ENCODE measurements around the gene PDXK.

DNA sequence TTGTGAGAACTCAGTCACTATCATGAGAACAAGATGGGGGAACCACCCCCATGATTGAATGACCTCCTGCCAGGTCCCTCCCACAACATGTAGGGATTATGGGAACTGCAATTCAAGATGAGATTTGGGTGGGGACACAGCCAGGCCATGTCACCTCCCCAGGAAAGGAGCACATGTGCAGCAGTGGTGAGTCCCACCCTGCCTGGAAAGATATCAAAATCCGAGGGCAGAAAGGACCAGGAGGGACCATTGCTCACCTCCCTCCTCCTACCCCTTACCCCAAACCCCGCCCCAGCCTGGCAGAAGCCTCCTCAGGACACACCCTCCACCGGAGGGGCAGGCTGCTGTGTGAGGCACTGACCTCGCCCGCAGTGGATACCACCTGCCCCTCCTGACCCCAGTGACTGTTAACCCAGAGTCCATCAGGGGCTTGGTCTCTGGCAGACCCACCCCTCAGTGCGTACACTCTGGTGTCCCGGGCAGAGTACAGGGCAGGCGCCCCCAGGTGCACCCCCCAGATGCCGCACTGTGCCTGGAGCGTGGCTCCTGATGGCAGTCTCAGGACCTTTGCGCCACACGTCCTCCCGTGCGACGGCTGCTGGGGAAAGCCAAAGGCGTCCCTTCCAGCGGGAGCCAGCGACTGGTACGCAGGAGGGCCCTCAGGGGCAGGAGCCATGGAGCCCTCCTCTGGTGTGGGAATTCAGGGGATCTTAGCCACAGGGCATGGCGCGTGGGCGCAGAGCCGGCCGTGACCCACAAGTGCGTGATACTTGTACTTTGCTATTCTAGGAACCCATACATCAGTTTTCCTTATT lies 20.9 kb downstream of the PDXK start:
- TF ChIP-seq, protein P1, sequence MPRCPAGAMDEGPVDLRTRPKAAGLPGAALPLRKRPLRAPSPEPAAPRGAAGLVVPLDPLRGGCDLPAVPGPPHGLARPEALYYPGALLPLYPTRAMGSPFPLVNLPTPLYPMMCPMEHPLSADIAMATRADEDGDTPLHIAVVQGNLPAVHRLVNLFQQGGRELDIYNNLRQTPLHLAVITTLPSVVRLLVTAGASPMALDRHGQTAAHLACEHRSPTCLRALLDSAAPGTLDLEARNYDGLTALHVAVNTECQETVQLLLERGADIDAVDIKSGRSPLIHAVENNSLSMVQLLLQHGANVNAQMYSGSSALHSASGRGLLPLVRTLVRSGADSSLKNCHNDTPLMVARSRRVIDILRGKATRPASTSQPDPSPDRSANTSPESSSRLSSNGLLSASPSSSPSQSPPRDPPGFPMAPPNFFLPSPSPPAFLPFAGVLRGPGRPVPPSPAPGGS (CRISPR knock-in tag; IDR thresholded peaks at IDR 0.05) = no peak
- TF ChIP-seq, protein P2, sequence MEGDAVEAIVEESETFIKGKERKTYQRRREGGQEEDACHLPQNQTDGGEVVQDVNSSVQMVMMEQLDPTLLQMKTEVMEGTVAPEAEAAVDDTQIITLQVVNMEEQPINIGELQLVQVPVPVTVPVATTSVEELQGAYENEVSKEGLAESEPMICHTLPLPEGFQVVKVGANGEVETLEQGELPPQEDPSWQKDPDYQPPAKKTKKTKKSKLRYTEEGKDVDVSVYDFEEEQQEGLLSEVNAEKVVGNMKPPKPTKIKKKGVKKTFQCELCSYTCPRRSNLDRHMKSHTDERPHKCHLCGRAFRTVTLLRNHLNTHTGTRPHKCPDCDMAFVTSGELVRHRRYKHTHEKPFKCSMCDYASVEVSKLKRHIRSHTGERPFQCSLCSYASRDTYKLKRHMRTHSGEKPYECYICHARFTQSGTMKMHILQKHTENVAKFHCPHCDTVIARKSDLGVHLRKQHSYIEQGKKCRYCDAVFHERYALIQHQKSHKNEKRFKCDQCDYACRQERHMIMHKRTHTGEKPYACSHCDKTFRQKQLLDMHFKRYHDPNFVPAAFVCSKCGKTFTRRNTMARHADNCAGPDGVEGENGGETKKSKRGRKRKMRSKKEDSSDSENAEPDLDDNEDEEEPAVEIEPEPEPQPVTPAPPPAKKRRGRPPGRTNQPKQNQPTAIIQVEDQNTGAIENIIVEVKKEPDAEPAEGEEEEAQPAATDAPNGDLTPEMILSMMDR (CRISPR knock-in tag; IDR thresholded peaks at IDR 0.05) = no peak

All from HepG2 (cell line).